Calu3 (cell line): ENCODE results near the gene DGKG. TPM values are rescaled to one million over a fixed set of nuclear protein-coding genes. Genes with fewer than 3 reads are reported as not detected.

Experiments used
- BruUV-seq: library from RNA; stranded (reverse); fragments of 400-500 nt; replicated peaks from 2 replicates; lab custom pipeline; 2021; lab: Mats Ljungman, UMichigan
- CTCF ChIA-PET: fragments of 300-600 bp; sonication (Branson Sonifier 250); formaldehyde crosslinking; loops from one replicate; lab custom pipeline; 2022; ENCODE audit warnings: antibody characterized with exemption; lab: Charles Lee
- DNase-seq: peaks from one replicate; pipeline ENCODE4 v3.0.0; 2022
- H3K27ac Mint-ChIP-seq: one replicate; pipeline ENCODE4 v1.8.0; 2022; ENCODE audit warnings: mixed read lengths; ENCODE audit not compliant: unreplicated experiment
- H3K27me3 Mint-ChIP-seq: one replicate; pipeline ENCODE4 v1.8.0; 2022; ENCODE audit warnings: mixed read lengths; ENCODE audit not compliant: unreplicated experiment
- H3K36me3 Mint-ChIP-seq: one replicate; pipeline ENCODE4 v1.8.0; 2022; ENCODE audit warnings: mild to moderate bottlenecking, moderate library complexity, mixed read lengths; ENCODE audit not compliant: insufficient read depth, unreplicated experiment
- H3K4me1 Mint-ChIP-seq: one replicate; pipeline ENCODE4 v1.8.0; 2022; ENCODE audit warnings: mild to moderate bottlenecking, low read depth, mixed read lengths; ENCODE audit not compliant: unreplicated experiment
- H3K4me3 Mint-ChIP-seq: one replicate; pipeline ENCODE4 v1.8.0; 2022; ENCODE audit warnings: mild to moderate bottlenecking, low read depth, moderate library complexity, mixed read lengths; ENCODE audit not compliant: unreplicated experiment
- H3K9me3 Mint-ChIP-seq: one replicate; pipeline ENCODE4 v1.8.0; 2022; ENCODE audit warnings: low read depth, mixed read lengths; ENCODE audit not compliant: unreplicated experiment
- intact Hi-C: fragments of 100-400 bp; cut with micrococcal nuclease; formaldehyde crosslinking; loops from one replicate; pipeline ENCODE4 v1.10.0; 2022; ENCODE audit not compliant: unreplicated experiment
- total RNA-seq: library from RNA; stranded (reverse); gene quantifications from 2 replicates; pipeline ENCODE4 v1.2.3, GENCODE V29; 2022
- TF ChIP-seq, protein P1 (sequence below): fragments of 200-600 bp; IDR thresholded peaks from one replicate; pipeline ENCODE4 v1.8.0; 2022; ENCODE audit warnings: antibody characterized with exemption; ENCODE audit not compliant: unreplicated experiment

Gene DGKG
- total RNA-seq, 1 experiment from 2014 or later, result 5.7 TPM

DNA sequence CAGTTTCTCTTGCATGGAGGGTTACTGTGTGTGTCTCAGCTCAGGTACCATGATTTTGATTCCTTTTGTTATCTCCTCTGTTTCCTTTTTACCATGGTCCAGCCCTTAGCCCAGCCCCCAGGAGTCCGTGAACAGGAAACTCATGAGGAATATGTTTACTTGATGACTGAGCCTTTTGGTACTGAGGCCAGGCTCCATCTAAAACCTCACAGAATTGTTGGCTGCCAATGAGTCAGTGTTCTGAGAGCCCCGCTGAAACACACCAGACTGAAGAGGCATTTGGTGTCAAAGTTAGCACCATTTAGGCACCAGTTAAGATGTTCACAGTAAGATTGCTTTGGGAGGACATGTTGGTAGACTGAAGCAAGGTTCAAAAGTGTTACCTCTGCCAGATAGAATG lies 80.9 kb downstream of the DGKG start:
- no peak for DNase-seq
- no peak overlapping the region for H3K27ac Mint-ChIP-seq
- no peaks in the 10 kb centered on the region for H3K4me1 Mint-ChIP-seq
- BruUV-seq, result no TSS peak
- H3K36me3 Mint-ChIP-seq, result no peaks in the 10 kb centered on the region
- intact Hi-C loops, result no loop called here
- peaks cover 87% of the 10 kb centered on the region for H3K27me3 Mint-ChIP-seq
- H3K9me3 Mint-ChIP-seq, result no peaks in the 10 kb centered on the region
- no peak overlapping the region for H3K4me3 Mint-ChIP-seq
- TF ChIP-seq, protein P1, sequence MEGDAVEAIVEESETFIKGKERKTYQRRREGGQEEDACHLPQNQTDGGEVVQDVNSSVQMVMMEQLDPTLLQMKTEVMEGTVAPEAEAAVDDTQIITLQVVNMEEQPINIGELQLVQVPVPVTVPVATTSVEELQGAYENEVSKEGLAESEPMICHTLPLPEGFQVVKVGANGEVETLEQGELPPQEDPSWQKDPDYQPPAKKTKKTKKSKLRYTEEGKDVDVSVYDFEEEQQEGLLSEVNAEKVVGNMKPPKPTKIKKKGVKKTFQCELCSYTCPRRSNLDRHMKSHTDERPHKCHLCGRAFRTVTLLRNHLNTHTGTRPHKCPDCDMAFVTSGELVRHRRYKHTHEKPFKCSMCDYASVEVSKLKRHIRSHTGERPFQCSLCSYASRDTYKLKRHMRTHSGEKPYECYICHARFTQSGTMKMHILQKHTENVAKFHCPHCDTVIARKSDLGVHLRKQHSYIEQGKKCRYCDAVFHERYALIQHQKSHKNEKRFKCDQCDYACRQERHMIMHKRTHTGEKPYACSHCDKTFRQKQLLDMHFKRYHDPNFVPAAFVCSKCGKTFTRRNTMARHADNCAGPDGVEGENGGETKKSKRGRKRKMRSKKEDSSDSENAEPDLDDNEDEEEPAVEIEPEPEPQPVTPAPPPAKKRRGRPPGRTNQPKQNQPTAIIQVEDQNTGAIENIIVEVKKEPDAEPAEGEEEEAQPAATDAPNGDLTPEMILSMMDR, result no peak
- CTCF ChIA-PET, result interaction anchor here (0.6 to 1.3 kb wide), 3 partner anchors 9 to 1925 kb away, joined by 3 to 5 read pairs (median 4); no protein-coding TSS in a partner anchor

DNA sequence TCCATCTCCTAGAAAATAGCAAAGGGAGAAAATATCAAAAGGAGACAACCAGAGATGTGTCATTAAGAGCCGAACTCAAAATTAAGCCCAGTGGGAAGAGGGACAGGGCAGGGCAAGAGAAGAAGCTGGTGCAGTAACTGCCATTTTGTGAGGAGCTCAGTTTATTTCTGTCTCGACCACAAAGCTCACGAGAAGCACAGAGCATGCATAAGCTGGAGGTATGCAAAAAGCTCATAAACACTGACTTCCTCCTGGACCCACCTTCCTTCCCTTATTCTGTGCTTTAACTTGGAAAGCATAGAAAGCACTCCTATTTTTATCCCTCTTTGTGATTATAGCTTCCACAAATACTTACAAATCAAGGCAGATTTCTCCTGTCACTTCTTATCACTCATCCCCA lies 81.3 kb downstream of the DGKG start:
- TF ChIP-seq, protein P1, result no peak
- no TSS peak for BruUV-seq
- Mint-ChIP-seq H3K4me3 (no peak overlapping the region), H3K27me3 (peaks cover 87% of the 10 kb centered on the region), H3K36me3 (no peaks in the 10 kb centered on the region), H3K27ac (no peak overlapping the region), H3K4me1 (no peaks in the 10 kb centered on the region), H3K9me3 (no peaks in the 10 kb centered on the region)
- intact Hi-C loops, result no loop called here
- DNase-seq, result no peak
- CTCF ChIA-PET, result interaction anchor here (0.6 to 0.7 kb wide), 2 partner anchors 278 to 1924 kb away, joined by 3 to 5 read pairs; no protein-coding TSS in a partner anchor

DNA sequence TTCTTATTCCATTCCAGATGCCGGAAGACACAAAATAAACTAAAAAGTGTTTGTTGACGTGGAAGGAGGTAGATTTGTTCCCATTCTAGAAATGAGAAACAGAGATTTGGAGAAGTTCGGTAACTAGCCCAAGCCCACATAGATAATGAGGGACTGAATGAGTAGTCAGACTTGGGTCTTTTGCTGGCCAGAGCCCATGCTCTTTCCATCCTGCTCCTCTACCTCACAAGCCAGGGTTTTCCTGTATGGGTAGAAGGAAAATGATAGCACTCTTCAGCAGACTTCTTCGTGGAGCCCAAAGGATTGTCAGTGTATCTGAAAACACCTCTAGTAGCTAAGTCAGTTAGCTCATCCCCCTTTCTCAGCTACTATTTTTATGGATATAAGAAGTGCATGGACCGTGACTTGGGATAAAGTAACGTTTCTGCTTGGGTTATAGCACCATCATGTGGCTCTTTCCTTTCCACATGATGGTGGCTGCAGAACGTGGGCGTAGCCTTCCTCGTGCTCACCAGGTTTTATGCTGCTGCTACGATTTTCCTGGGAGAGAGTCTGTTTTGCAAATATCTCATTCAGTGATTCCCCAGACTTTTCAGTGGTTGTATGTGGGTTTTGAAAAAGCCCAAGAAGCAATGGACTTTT lies 84.6 kb downstream of the DGKG start:
- H3K9me3 Mint-ChIP-seq, result no peaks in the 10 kb centered on the region
- H3K4me3 Mint-ChIP-seq, result no peak overlapping the region
- no peaks in the 10 kb centered on the region for H3K4me1 Mint-ChIP-seq
- TF ChIP-seq, protein P1, result no peak
- no peak overlapping the region for H3K27ac Mint-ChIP-seq
- CTCF ChIA-PET, result interaction anchor here (0.6 to 1.0 kb wide), 8 partner anchors 18 to 334 kb away, joined by 3 to 13 read pairs (median 6); no protein-coding TSS in a partner anchor
- DNase-seq, result peak; percentile 41
- no TSS peak for BruUV-seq
- no peaks in the 10 kb centered on the region for H3K36me3 Mint-ChIP-seq
- H3K27me3 Mint-ChIP-seq, result peaks cover 62% of the 10 kb centered on the region
- intact Hi-C loops, result loop anchor here (1.0 to 5.0 kb wide), 2 partner anchors 265 to 294 kb away; partner anchors contain the start of gene CRYGS

DNA sequence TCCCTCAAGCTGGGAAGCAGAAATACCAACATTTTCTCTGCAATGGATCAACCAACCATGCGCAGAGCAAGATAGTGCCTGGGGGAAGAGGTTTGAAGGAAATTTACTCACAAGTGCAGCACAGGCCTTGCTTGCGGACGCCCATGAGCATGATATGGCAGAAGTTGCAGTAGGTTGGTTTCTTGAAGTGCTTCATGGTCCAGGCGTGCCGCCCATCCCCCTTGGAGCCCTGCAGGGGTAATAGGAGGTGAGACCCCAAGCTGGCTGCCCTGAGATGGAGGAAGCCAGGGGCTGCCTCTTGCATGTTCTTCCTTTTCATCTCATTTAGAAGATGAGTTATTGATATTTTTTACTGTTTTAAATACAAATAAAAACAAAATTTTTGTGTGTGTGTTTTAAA lies 86.6 kb downstream of the DGKG start:
- BruUV-seq, result no TSS peak
- no peaks in the 10 kb centered on the region for H3K9me3 Mint-ChIP-seq
- peaks cover 62% of the 10 kb centered on the region for H3K27me3 Mint-ChIP-seq
- H3K36me3 Mint-ChIP-seq, result no peaks in the 10 kb centered on the region
- DNase-seq, result no peak
- intact Hi-C loops, result loop anchor here (5.0 kb wide), 1 partner anchor 267 kb away; the partner anchor contains the start of gene CRYGS
- CTCF ChIA-PET, result no interaction called here
- TF ChIP-seq, protein P1, result no peak
- no peaks in the 10 kb centered on the region for H3K4me1 Mint-ChIP-seq
- no peak overlapping the region for H3K27ac Mint-ChIP-seq
- no peak overlapping the region for H3K4me3 Mint-ChIP-seq
